ENCODE measurements around the gene MAFG. TPM values are rescaled to one million over a fixed set of nuclear protein-coding genes. Genes with fewer than 3 reads are reported as not detected.
A peak's percentile ranks its signal among the peaks of the same experiment; 100 is the strongest.

Gene MAFG
- polyA plus RNA-seq, 1 of the 3 experiments (the other 2 are of a cell fraction) = 38.7 TPM

- CTCF ChIA-PET = interaction anchor here (1.8 to 14.5 kb wide), 3 partner anchors 9 to 55 kb away, joined by 3 to 1216 read pairs (median 34); partner anchors contain the start of genes CENPX, DCXR, LRRC45 and RAC3
- TF ChIP-seq ZBTB33 (IDR thresholded peaks at IDR 0.05; ENCODE audit: borderline replicate concordance, low read depth) (no peak), MXI1 (IDR thresholded peaks at IDR 0.05; ENCODE audit: low read depth, low read length) (no peak), POLR2AphosphoS5 (IDR thresholded peaks at IDR 0.05; ENCODE audit: low read depth, low read length) (no peak), RXRA (IDR thresholded peaks at IDR 0.05; ENCODE audit: borderline replicate concordance, low read depth) (no peak), SMC3 (IDR thresholded peaks at IDR 0.05; ENCODE audit: low read depth, low read length) (no peak), JUND (IDR thresholded peaks at IDR 0.05) (no peak), REST (IDR thresholded peaks at IDR 0.05; ENCODE audit: low read depth, low read length) (no peak), IRF3 (IDR thresholded peaks at IDR 0.05; ENCODE audit: low read depth, low read length) (no peak), FOXM1 (IDR thresholded peaks at IDR 0.05; ENCODE audit: low read depth) (no peak), FOXJ3 (CRISPR knock-in tag; IDR thresholded peaks at IDR 0.05) (no peak), EP300 (IDR thresholded peaks at IDR 0.05; ENCODE audit: borderline replicate concordance in 1 of 2, low read depth in 1 of 2, low read length in 1 of 2) (no peak), GATA2 (CRISPR knock-in tag; IDR thresholded peaks at IDR 0.05) (no peak), RAD21 (IDR thresholded peaks at IDR 0.05; ENCODE audit: low read length) (no peak), RFX5 (IDR thresholded peaks at IDR 0.05; ENCODE audit: low read length) (no peak)
- H4K20me1 ChIP-seq (ENCODE audit: insufficient read depth) = no peaks in the 10 kb centered on the region
Measured at GRCh38 chr17:81968850-81969812, 41.6 kb upstream of the MAFG start.

More at GRCh38 chr17:81968850-81969812, 41.6 kb upstream of the MAFG start:
- Histone ChIP-seq H3K27me3 (ENCODE audit: insufficient read depth) (no peaks in the 10 kb centered on the region), H3K36me3 (replicated peaks in 1 of 2; ENCODE audit: control insufficient read depth in 1 of 2, insufficient read depth in 2 of 2, low read length in 1 of 2) (no peaks in the 10 kb centered on the region), H3K9ac (no peak overlapping the region), H3K79me2 (ENCODE audit: insufficient read depth) (no peaks in the 10 kb centered on the region), H3K27ac (ENCODE audit: low read depth in 2 of 2, low read length in 1 of 2) (peak overlapping the region in 1 of 2 experiments; percentile 84; a peak in 1 of 4 replicates), H2AFZ (ENCODE audit: low read depth) (no peak overlapping the region), H3F3A (replicated peaks; ENCODE audit: insufficient read depth) (peaks cover 13% of the 10 kb centered on the region), H3K4me3 (ENCODE audit: low read depth in 2 of 2, low read length in 1 of 2) (no peak overlapping the region), H3K9me2 (no peaks in the 10 kb centered on the region), H3K4me2 (no peak overlapping the region), H3K9me3 (peaks cover 4% of the 10 kb centered on the region; the same call in 1 of the 2 replicates), H3K4me1 (ENCODE audit: control insufficient read depth in 1 of 2, insufficient read depth in 2 of 2, low read depth in 1 of 2, low read length in 1 of 2) (peaks cover 0 to 31% of the 10 kb centered on the region in 2 experiments; a peak in 1 of 4 replicates)
- WGBS (ENCODE audit: low lambda C conversion rate) = 93% methylated on average over 12 of the region's 12 CpGs
- DNase-seq = no peak
- POLR2A ChIA-PET = interaction anchor here (1.6 to 2.6 kb wide), 3 partner anchors 8 to 53 kb away, joined by 3 to 11 read pairs (median 9); partner anchors contain the start of genes ASPSCR1, CENPX and LRRC45
